Measurements from ENCODE around the gene GBP3. TPM values are rescaled to one million over a fixed set of nuclear protein-coding genes. Genes with fewer than 3 reads are reported as not detected.

Gene GBP3
- total and polyA plus RNA-seq, 2 of the 8 experiments (the other 6 are each of a cell fraction or from before 2014, with no cell fraction given): not detected

DNA sequence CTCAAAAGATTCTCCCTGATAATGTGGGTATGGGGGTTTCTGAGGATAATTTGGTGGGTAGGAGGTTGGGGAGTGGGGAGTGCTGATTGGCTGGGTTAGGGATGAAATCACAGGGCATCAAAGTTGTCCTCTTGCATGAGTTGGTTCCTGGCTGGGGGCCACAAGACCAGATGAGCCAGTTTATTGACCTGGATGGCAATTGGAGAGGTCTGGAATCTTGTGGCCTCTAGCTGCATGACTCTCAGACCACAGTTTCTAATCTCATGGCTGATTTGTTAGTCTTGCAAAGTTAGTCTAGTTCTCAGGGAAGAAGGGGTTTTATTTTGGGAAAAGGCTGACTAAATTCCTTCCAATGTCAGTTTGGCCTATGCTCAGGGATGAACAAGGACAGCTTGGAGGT is 45.6 kb upstream of the GBP3 start (continued):
- TF ChIP-seq MAFK (IDR thresholded peaks at IDR 0.05; ENCODE audit: low read depth, low read length): no peak
- no peak for TF ChIP-seq EP300 (IDR thresholded peaks at IDR 0.05; ENCODE audit: borderline replicate concordance in 1 of 2, low read depth in 2 of 2, low read length in 2 of 2)
- TF ChIP-seq JUND (IDR thresholded peaks at IDR 0.05; ENCODE audit: low read length): no peak
- no peak for TF ChIP-seq SRF (IDR thresholded peaks at IDR 0.05; ENCODE audit: low read depth, low read length)
- TF ChIP-seq CBX8 (IDR thresholded peaks at IDR 0.05; ENCODE audit: borderline replicate concordance, low read depth, low read length): no peak
